Vagina (tissue), 2 donors: Measurements from ENCODE around the gene NPS.

Source experiments
- CTCF ChIP-seq, 3 experiments: fragments of 450-650 bp in 2 of 3; fragments of 200-600 bp in 1 of 3; sonication (generic) in 1 of 3; IDR thresholded peaks; one replicate each; pipeline ENCODE4 v1.5.1; 2017 to 2019; ENCODE audit warnings: antibody characterized with exemption in 3 of 3, mild to moderate bottlenecking in 2 of 3, moderate library complexity in 2 of 3
- POLR2AphosphoS5 ChIP-seq, 2 donors: sonication (generic); formaldehyde crosslinking; IDR thresholded peaks; one replicate each; pipeline ENCODE4 v1.9.0; 2017; ENCODE audit warnings: antibody characterized with exemption in 2 of 2, mild to moderate bottlenecking in 2 of 2, low read depth in 1 of 2; ENCODE audit not compliant: insufficient read depth in 1 of 2

- TF ChIP-seq CTCF (IDR thresholded peaks at IDR 0.05) = no peak
- TF ChIP-seq POLR2AphosphoS5 (IDR thresholded peaks at IDR 0.05; ENCODE audit: insufficient read depth in 1 of 2, low read depth in 1 of 2) = no peak
Measured at GRCh38 chr10:127550861-127551260, 1.8 kb downstream of the NPS start.
